HG03045 (cell line): Measurements from ENCODE around the gene MCTP2.
"Not testable (repeated sequence)": the region's sequence is repeated elsewhere in the genome, so short reads cannot be mapped to it uniquely, and the experiment has no call there.

ENCODE experiments used
- ATAC-seq: cut with Tn5 transposase; IDR thresholded peaks from one replicate; pipeline ENCODE4 v1.9.1; 2021; ENCODE audit warnings: mild to moderate bottlenecking, moderate library complexity; ENCODE audit not compliant: unreplicated experiment

MCTP2 gene

GRCh38 chr15:94235646-94236045 lies 4.3 kb downstream of the MCTP2 start:
- ATAC-seq = no peak

GRCh38 chr15:94236608-94237007 lies 5.2 kb downstream of the MCTP2 start:
- ATAC-seq = no peak

GRCh38 chr15:94237903-94238302 lies 6.5 kb downstream of the MCTP2 start:
- no peak for ATAC-seq

- ATAC-seq = peak; percentile 44
Observed at GRCh38 chr15:94238539-94239118, 7.3 kb downstream of the MCTP2 start.

GRCh38 chr15:94239474-94239873 lies 8.1 kb downstream of the MCTP2 start:
- no peak for ATAC-seq

- ATAC-seq = no peak
Observed at GRCh38 chr15:94240480-94240879, 9.1 kb downstream of the MCTP2 start.

GRCh38 chr15:94242257-94242656 lies 10.9 kb downstream of the MCTP2 start:
- ATAC-seq = no peak

- ATAC-seq = not testable (repeated sequence)
Observed at GRCh38 chr15:94243003-94243402, 11.6 kb downstream of the MCTP2 start.

- no peak for ATAC-seq
Observed at GRCh38 chr15:94243418-94243817, 12.1 kb downstream of the MCTP2 start.

- no peak for ATAC-seq
Observed at GRCh38 chr15:94246016-94246415, 14.7 kb downstream of the MCTP2 start.

GRCh38 chr15:94247789-94248638 lies 16.7 kb downstream of the MCTP2 start:
- ATAC-seq = no peak

GRCh38 chr15:94250801-94251200 lies 19.4 kb downstream of the MCTP2 start:
- ATAC-seq = no peak

- no peak for ATAC-seq
Observed at GRCh38 chr15:94252223-94252766, 20.9 kb downstream of the MCTP2 start.

- no peak for ATAC-seq
Observed at GRCh38 chr15:94252906-94253491, 21.6 kb downstream of the MCTP2 start.

- no peak for ATAC-seq
Observed at GRCh38 chr15:94253742-94254141, 22.4 kb downstream of the MCTP2 start.

- no peak for ATAC-seq
Observed at GRCh38 chr15:94255540-94255939, 24.2 kb downstream of the MCTP2 start.

GRCh38 chr15:94256511-94256910 lies 25.1 kb downstream of the MCTP2 start:
- ATAC-seq = no peak

- not testable (repeated sequence) for ATAC-seq
Observed at GRCh38 chr15:94257776-94258175, 26.4 kb downstream of the MCTP2 start.

- peak; percentile 55 for ATAC-seq
Observed at GRCh38 chr15:94258246-94258645, 26.9 kb downstream of the MCTP2 start.

- ATAC-seq = no peak
Observed at GRCh38 chr15:94259121-94259751, 27.9 kb downstream of the MCTP2 start.

- peak; percentile 38 for ATAC-seq
Observed at GRCh38 chr15:94259863-94260262, 28.5 kb downstream of the MCTP2 start.
